HG03095 (cell line): ENCODE results near the gene VPS45.
"Not testable (repeated sequence)": the region's sequence is repeated elsewhere in the genome, so short reads cannot be mapped to it uniquely, and the experiment has no call there.

ENCODE experiments used
- ATAC-seq: cut with Tn5 transposase; IDR thresholded peaks from one replicate; pipeline ENCODE4 v1.9.1; 2021; ENCODE audit warnings: moderate library complexity; ENCODE audit not compliant: unreplicated experiment

Gene VPS45

DNA sequence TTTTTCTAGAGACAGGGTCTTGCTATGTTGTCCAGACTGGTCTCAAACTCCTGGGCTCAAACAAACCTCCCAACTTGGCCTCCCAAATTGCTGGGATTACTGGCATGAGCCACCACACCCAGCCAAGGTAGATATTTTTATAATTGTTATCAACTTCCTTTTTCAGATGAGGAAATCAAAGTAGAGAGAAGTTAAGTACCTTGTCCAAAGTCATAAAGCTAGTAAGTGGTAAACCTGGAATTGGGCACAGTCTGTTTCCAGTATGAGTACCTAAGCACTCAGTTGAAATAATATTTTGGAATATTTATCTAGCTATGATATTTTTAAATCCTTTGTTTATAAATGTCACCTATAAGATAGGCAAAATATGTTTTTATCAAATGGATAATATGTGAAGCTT lies 59.9 kb downstream of the VPS45 start:
- no peak for ATAC-seq

DNA sequence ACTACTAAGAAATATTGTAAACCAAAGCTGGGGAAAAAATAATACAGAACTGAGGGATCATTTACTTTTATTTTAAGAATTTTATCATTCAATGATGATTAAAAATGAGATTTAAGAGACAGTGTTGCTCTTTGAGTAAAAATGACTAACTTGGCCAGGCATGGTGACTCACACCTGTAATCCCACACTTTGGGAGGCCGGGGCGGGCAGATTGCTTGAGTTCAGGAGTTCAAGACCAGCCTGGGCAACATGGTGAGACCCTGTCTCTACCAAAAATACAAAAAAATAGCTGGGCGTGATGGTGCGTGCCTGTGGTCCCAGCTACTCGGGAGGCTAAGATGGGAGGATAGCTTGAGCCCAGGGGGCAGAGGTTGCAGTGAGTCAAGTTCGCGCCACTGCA lies 60.3 kb downstream of the VPS45 start:
- ATAC-seq = no peak

DNA sequence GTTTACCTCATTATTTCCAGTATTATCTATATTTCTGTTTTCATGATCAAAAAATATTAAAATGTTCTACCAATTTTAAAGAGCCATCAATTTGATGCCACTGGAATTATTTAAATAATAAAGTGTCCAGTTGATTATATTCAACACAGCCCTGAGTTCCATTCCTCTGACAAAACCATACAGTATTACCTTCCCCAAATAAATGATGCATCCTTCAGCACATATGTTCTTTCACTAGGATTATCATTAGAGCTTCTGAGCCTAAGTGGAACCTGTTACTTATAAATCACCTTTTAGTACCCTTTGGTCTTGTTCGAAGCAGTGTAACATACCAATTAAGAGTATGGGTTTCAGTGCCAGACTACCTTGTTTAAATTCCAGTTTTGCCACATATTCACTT lies 64.8 kb downstream of the VPS45 start:
- ATAC-seq = no peak

DNA sequence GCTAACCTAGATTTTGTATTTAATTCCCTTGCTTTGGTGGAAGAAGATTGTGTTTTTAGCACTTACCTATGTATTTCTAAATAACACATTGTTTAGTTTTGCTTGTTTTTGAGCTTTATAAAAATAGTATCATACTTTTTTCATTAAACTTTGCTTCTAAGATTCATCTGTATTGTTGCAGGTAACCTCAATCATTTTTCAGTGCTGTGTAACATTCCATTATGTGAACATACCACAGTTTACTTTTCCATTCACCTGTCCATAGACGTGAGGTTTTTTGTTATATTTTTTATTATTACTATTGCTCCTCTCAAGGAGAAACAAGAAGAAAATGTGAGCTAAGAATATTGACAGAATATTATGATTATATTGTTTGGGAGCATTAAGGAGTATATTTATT lies 67.0 kb downstream of the VPS45 start:
- ATAC-seq = no peak

DNA sequence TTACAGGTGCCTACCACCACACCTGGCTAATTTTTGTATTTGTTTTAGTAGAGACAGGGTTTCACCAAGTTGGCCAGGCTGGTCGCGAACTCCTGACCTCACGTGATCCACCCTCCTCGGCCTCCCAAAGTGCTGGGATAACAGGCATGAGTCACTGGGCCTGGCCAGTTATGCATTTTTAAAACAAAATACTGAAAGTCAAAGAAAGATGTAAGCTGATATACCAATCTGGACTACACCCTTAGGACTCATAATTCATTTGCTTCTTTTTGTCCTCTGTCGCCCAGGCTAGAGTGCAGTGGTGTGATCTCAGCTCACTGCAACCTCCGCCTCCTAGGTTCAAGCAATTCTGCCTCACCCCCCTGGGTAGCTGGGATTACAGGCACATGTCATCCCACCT lies 67.8 kb downstream of the VPS45 start:
- ATAC-seq = not testable (repeated sequence)

DNA sequence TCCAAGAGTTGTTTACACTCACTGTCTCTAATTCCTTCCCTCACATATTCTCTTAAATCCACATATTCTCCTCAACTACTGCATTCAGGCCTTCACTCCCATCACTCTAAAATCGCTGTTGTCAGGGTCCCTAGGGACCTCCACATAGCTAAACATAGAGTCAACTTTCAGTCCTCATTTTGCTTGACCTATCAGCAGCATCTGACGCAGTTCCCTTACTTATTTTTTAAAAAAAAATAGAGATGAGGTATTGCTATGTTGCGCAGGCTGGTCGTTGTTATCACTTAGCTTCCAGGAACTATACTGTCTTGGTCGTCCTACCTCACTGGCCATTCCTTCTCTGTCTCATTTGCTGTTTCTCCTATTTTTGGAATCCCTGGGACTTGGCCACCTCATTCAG lies 70.5 kb downstream of the VPS45 start:
- no peak for ATAC-seq

DNA sequence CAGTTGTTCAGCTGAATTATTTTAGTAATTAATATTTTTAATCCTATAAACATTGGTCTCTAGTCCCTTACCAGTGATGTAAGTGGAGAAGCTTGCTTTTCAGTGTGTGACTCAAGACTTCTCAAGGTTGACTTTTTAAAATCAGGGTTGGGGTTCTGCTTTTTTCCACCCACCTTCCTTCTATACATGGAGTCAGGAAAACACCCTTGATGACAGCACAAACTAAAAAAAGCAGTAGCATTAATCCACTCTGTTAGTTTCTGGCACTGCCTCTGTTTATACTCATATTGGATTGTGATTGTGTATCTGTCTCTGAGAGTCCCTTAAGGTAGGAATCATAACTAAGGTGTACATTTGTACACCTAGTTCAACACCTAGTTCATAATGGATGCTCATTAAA lies 73.9 kb downstream of the VPS45 start:
- ATAC-seq = no peak

DNA sequence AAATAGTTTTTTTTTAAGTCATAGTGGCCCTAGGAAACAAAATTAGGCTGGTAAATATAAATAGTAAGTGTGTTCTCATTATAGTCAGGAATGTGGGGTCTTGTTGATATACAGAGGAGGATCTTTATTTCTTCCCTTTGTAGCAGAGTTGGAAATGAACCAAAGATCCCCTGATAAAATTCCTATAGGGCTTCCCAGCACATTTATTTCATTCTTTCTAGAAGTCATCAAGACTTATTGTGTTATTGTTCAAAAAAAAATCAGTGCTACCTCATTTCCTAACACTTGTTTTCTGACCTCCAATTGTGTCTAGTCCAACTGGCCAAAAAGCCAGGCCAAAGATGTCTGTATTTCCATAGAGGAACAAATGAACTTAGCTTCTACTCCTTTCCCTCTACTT lies 74.5 kb downstream of the VPS45 start:
- no peak for ATAC-seq

DNA sequence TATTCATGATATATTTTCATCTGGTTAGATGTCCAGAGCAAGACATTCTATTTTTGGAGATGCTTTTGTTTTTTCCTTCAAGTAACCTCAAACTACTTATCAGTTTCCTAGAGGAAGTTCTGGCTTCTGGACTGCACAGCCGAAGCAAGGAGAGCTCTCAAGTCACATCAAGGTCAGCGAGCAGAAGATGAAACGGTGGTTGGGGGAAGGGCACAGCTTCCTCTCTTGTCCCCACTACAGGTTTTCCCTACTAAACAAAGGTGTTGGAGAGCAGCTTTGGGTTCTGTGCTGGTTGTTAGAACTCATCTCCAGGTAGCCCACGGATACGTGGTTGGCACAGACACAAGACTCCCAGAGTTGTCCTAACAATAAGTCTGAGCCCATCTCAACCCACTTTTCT lies 77.0 kb downstream of the VPS45 start:
- no peak for ATAC-seq

DNA sequence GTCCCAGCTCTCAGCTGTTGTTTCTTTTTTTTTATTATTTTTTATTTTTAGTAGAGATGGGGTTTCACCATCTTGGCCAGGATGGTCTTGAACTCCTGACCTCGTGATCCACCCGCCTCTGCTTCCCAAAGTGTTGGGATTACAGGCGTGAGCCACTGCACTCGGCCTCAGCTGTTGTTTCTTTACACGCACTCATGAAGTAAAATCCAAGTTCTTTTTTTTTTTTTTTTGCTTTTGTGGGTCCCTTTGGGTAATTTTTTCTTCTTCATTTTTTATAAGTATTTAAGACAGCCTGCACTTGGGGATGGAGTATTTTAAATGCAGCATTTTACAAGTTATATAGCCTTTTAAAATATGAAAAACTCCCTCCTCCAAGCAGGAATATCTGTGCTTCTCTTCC lies 78.4 kb downstream of the VPS45 start:
- not testable (repeated sequence) for ATAC-seq

DNA sequence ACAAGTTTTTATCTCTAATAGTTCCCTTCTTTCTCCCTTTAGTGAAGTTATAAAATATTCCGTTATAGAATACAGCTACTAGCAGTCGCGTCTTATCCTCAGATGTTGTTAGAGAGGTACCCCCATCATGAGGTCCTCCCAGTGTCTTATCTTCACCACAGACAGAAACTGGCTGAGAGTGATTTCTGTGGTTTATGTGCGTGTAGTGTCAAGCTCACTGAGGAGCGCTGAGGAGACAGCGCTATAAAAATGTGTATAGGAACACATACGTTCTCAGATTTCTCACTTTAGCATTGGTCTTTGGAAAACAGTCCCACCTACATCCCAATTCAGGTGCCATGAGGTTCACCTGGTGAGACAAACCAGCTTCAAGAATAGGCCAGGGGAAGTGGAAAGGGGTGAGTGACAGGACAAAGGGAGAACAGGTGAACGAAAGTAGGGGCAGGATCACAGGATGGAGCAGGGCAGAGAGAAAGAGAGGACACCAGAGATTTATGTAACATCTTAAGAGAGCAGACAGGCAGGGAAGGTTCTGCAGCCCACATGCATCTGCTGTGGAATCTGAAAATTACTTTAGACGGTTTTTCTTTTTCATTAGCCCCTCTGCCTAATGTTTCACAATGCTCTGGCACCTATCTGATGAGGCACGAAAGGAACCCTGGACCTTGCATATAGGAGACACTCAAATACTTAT lies 79.4 kb downstream of the VPS45 start:
- ATAC-seq = no peak

DNA sequence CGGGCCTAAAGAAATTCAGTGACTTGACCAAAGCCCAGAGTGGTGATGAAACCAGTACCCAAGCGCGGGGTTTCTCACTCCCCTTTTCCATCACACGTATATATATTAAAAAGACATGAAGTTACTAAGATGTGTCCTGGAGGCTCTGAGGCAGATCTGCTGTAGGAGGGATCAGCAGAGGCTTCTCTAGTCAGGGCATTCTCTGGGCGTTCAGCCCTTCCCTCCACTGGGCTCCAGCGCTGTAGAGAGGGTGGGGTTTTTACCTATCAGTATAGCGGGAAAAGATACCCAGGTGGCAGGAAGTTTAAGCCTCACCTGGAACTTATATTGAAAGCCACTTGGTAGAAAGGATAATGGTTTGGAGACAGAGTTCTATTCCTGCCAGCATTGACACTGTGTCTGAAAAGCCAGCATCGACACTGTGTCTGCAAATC lies 81.3 kb downstream of the VPS45 start:
- no peak for ATAC-seq

DNA sequence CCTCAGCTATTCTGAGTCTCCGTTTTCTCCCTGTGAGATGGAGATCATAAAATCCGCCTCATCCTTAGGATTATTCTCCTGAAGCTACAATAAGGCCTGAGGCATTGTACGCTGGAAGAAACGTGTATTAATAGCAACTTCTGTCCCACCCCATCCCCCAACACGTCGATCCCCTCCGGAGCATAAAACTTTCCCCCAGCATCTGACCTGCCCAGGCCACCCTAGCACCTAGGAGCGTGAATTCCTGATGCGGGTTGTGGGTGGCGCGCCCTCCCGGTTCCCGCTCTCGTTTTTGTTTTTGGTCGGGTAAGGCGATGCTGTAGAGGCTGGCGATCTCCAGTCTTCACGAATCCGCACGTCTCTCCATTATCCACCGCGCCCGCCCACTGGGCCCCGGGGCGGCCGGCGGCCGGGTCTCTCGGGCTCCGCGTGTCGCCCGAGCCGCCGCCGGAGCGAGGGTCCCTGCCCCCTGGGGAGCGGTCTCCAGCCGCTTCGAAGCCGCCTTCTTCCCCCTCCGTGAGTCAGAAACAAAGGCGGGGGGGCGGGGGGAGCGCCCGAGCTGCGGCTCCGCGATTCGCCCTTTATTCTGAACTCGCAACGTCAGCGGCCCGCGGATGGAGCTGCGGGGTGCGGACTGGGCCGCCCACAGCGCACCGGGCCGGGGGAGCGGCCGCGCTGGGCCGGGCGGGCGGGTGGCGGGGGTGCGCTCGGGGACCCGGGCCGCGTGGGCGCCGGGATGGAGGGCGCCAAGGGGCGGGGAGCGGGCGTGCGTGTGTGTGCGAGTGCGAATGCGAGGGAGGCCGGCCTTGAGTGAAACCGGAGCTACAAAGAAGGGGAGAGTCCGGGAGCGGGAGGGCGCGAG lies 81.9 kb downstream of the VPS45 start, which contains the start of gene PLEKHO1:
PLEKHO1 (plus strand) TSS at position 646 of the 862 bp plus-strand sequence. CDS start 342 bp downstream, outside the sequence.
- no peak for ATAC-seq

DNA sequence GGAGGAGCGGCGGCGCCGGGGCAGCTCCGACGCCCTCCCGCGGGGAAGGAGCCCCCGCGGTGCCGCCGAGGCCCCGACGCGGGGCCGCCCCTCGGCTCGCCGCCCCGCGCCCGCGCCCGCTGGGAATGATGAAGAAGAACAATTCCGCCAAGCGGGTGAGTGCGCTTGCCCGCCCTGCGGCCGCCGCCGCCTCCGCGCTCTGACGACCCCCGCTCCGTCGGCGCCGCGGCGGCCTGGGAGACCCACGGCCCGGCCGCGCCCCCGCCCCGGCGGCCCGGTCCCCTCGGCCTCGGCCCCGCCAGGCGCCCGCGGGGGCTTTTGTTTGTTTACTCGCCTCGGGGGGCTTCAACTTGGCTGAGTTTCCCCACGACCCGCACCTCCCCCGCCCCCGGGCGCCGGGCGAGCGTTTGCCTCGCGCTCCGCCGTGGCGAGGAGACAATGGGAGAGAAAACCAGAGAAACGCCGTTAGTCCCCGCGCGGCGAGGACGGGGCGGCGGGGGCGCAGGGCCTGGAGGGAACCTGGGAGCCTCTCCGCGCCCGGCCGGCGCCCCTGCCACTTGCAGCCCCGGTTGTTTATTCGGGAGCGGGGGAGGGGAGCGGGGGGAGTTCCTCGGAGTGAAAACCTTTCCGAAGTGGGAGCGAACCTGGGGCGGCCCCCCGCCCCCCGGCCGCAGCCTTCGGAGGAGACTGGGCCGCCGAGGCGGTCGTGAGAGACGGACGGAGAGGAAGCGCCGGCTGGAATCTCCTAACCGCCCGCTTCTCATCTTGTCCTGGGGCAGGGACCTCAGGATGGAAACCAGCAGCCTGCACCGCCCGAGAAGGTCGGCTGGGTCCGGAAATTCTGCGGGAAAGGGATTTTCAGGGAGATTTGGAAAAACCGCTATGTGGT lies 82.8 kb downstream of the VPS45 start:
- ATAC-seq = no peak

DNA sequence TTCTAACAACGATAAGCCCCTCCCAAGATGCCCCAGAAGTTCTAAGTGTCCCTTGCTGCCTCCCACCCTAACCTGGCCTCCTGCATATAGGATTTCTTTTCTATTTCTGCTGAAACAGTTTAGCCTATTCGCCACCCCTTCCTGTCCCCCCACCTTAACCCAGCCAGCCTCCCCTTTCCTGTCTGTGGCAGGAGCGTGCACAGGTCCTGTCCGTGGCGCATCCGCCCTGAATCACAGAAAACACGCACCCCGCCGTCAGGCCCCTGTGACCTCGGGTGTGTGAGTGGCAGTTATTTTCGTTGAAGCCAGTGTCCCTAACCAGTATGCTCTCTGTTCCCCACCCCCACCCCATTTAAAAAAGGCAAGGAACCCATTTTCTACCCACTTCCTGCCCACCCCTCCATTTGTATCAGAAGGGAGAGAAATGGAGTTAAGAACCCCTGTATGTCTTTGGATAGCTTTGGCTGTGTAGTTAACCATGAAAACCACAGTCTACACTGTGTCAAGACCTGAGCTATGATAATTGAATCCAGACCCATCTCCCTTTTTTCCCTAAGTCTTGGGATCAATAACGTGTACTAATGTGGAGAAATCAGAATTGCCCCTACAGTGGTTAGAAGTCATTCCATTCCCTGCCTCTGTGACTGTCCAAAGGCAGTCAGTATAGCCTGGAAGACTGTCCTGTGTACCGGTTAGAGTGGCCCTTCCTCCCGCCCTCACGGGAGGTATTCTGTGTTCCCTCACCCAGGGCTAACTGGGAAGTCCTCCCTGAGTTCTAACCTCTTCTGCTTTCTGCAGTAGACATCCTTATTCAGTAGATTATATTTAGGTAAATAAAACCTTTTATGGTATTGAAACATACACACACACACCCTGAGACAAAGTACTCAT lies 84.0 kb downstream of the VPS45 start:
- no peak for ATAC-seq

DNA sequence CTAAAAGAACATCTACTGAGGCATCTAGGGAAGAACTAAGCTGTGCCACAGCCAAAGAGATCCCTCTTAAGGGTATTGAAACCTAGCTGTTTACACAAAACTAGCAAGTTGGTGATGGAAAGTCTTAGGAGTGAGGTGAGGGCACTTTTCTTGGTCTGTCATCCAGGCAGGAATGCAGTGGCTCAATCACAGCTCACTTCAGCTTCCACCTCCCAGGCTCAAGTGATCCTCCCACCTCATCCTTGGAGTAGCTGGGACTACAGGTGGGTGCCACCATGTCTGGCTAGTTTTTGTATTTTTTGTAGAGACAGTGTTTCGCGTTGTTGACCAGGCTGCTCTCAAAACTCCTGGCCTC lies 84.6 kb downstream of the VPS45 start:
- ATAC-seq = no peak

DNA sequence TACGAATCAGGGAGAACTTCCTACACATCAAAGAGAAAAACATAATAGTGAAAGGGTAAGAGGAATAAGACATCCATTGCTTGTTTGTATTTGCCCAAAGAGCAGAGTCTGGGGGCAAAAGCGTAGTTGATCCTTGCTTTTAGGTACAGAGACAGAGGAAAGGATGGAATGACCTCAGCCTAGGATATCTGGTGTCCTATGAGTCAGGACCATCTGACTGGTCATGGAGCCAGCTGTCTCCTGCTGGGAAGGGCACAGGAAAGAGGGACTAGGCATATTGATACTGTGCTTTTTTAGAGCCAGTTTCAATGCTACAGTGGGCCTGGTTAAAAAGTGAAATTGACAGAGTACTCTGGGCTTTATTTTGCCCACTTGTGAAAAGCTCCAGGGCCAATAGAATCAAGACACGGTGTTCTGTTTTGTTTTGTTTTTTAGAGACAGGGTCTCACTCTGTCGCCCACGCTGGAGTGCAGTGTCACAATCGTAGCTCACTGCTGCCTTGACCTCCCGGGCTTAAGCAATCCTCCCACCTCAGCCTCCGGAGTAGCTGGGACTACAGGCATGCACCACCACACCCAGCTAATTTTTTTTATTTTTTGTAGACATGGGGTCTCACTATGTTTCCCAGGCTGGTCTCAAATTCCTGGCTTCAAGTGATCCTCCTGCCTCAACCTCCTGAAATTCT lies 85.3 kb downstream of the VPS45 start:
- no peak for ATAC-seq

DNA sequence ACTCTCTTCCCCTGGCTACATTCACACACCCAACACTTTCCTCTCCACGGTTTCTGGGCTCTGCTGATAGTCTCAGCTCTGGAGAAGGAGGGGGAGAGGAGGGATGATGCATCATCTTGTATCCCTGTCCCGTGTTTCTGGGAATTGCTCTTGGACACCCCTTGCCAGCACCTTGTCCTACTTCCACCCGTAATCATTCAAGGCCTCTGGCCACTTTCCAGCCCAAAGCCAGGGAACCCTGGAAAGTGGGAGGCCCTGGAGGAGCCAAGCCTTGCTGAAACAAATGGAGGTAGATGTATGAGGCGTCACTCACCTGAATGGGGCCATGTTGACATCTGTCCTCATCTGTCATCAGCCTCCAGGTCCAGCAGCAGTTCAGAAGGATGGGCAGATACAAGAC lies 86.6 kb downstream of the VPS45 start:
- no peak for ATAC-seq

DNA sequence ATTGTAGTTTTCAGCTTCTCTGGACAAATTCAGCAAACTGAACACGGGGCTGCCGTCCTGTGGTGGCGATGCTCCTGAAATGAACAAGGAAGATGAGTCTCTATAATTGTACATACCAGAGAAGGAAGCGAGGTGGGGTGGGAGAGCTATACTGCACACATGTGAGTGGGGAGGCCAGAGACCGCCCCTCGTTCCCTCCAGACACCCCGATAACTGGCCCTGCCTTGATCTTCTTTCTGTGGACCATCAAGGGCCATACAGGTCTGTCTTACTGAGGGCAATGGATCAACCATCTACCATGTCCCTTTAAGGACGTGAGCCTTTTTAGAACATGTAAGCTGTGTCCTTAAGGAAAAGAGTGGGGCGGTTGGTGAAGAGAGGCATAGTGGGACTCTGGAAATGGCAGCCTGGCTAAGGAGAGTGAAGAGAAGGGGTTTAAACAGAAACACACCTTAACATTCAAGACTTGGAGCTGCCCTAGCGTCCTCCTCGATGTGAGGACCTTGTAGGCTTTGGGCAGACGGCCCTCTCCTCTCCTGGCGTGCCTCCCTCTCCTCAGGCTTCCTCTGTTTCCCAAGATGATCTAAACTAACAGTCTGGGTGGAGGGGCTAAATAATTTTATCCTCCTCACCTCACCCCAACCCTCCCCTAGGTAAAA lies 88.0 kb downstream of the VPS45 start:
- no peak for ATAC-seq
